Naive B cell (primary cell): ENCODE data around the gene ADPGK. TPM values are rescaled to one million over a fixed set of nuclear protein-coding genes. Genes with fewer than 3 reads are reported as not detected.
"Not testable (repeated sequence)": the region's sequence is repeated elsewhere in the genome, so short reads cannot be mapped to it uniquely, and the experiment has no call there.

Experiments
- ATAC-seq, 2 donors: fragments of 150-1000 bp; cut with Tn5 transposase; 2 replicates each; pipeline ENCODE4 v1.10.0; 2021; ENCODE audit warnings: low read depth in 2 of 2, mild to moderate bottlenecking in 2 of 2, moderate library complexity in 2 of 2
- DNase-seq: peaks from one replicate; pipeline ENCODE4 v3.0.0; 2022
- H3K27ac Mint-ChIP-seq, 6 donors: one replicate each; pipeline ENCODE4 v1.8.0; 2020 to 2022; ENCODE audit warnings: mild to moderate bottlenecking in 6 of 6, mixed read lengths in 6 of 6, moderate library complexity in 5 of 6, inconsistent platforms in 2 of 6
- H3K27me3 Mint-ChIP-seq, 3 donors: one replicate each; pipeline ENCODE4 v1.8.0; 2021 to 2022; ENCODE audit warnings: mixed read lengths in 3 of 3, mild to moderate bottlenecking in 1 of 3
- H3K36me3 Mint-ChIP-seq, 2 donors: one replicate each; pipeline ENCODE4 v1.8.0; 2020 to 2022; ENCODE audit warnings: mixed read lengths in 2 of 2, inconsistent platforms in 1 of 2, mild to moderate bottlenecking in 1 of 2
- H3K4me1 Mint-ChIP-seq, 3 donors: one replicate each; pipeline ENCODE4 v1.8.0; 2020 to 2022; ENCODE audit warnings: mixed read lengths in 3 of 3, inconsistent platforms in 1 of 3, mild to moderate bottlenecking in 1 of 3, moderate library complexity in 1 of 3
- H3K4me3 Mint-ChIP-seq, 8 donors: one replicate each; pipeline ENCODE4 v1.8.0; 2020 to 2022; ENCODE audit warnings: mild to moderate bottlenecking in 8 of 8, mixed read lengths in 8 of 8, moderate library complexity in 8 of 8, inconsistent platforms in 2 of 8
- H3K9me3 Mint-ChIP-seq, 7 donors: one replicate each; pipeline ENCODE4 v1.8.0; 2020 to 2022; ENCODE audit warnings: mixed read lengths in 7 of 7, mild to moderate bottlenecking in 5 of 7, inconsistent platforms in 2 of 7, moderate library complexity in 1 of 7
- polyA plus RNA-seq, 6 donors: library from polyadenylated mRNA; unstranded; fragments of 300-500 nt; fragmentation: Illumina TruSeq; gene quantifications; one replicate each; pipeline ENCODE4 v1.2.3, GENCODE V29; 2021; ENCODE audit warnings: low read depth in 6 of 6

The ADPGK gene
- polyA plus RNA-seq, 6 donors from 2014 or later: 126 to 160 (median 139) TPM

DNA sequence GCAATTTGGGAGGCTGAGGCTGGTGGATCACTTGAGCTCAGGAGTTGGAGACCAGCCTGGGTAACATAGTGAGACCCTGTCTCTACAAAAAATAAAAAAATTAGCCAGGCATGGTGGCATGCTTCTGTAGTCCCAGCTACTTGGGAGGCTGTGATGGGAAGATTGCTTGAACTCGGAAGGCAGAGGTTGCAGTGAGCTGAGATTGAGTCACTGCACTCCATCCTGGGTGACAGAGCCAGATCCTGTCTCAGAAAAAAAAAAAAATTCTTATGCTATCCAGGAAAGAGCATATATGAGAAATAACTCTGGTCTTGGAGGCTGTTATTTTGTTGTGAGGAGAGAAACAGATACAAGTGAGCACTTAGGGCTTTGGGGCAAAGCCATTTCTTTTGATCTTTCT is 55.3 kb downstream of the ADPGK start:
- not testable (repeated sequence) for H3K9me3 Mint-ChIP-seq, DNase-seq, H3K27me3 Mint-ChIP-seq, H3K4me3 Mint-ChIP-seq, H3K27ac Mint-ChIP-seq, H3K4me1 Mint-ChIP-seq, ATAC-seq
- peaks cover 0 to 10% of the 10 kb centered on the region in 2 donors for H3K36me3 Mint-ChIP-seq

GRCh38 chr15:72727154-72727553 is 56.4 kb downstream of the ADPGK start:
- Mint-ChIP-seq H3K9me3 (no peaks in the 10 kb centered on the region), H3K4me1 (peaks cover 0 to 3% (median 1%) of the 10 kb centered on the region in 3 donors), H3K27me3 (no peaks in the 10 kb centered on the region), H3K27ac (no peak overlapping the region), H3K4me3 (no peak overlapping the region), H3K36me3 (peaks cover 0 to 4% of the 10 kb centered on the region in 2 donors)
- ATAC-seq: no peak
- no peak for DNase-seq

GRCh38 chr15:72725851-72726250 is 57.7 kb downstream of the ADPGK start:
- H3K27me3 Mint-ChIP-seq, H3K4me1 Mint-ChIP-seq, H3K4me3 Mint-ChIP-seq, DNase-seq, ATAC-seq, H3K36me3 Mint-ChIP-seq, H3K9me3 Mint-ChIP-seq: not testable (repeated sequence)
- H3K27ac Mint-ChIP-seq: peak overlapping the region in 1 of 6 donors; percentile 75

- Mint-ChIP-seq H3K4me3 (no peak overlapping the region), H3K4me1 (peaks cover 0 to 3% (median 1%) of the 10 kb centered on the region in 3 donors), H3K27ac (no peak overlapping the region), H3K27me3 (no peaks in the 10 kb centered on the region), H3K36me3 (peaks cover 0 to 4% of the 10 kb centered on the region in 2 donors), H3K9me3 (no peaks in the 10 kb centered on the region)
- no peak for DNase-seq
- ATAC-seq: no peak
These were observed 58.1 kb downstream of the ADPGK start for GRCh38 chr15:72725446-72725845.

DNA sequence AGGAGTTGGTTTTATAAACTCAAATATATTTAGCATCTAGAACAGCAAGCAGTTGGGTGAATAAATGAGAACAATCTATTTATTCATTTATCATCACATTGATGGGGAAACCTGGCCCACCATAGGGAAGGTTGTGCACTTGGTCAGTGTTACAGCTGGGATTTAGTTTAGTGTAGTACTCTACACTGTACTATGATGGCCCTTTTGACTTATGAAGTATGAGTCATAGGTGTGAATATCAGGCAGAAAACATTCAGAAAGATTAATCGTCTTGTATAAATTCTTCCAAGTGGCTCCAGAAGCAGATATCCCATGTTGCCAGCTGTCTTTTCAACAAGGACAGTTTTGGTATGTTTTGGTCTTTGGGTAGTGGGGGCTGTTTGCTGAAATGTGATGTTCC is 59.5 kb downstream of the ADPGK start:
- H3K36me3 Mint-ChIP-seq: peaks cover 0 to 4% of the 10 kb centered on the region in 2 donors
- no peaks in the 10 kb centered on the region for H3K9me3 Mint-ChIP-seq
- DNase-seq (no peak), ATAC-seq (no peak)
- H3K27ac Mint-ChIP-seq: no peak overlapping the region
- no peak overlapping the region for H3K4me3 Mint-ChIP-seq
- no peaks in the 10 kb centered on the region for H3K27me3 Mint-ChIP-seq
- H3K4me1 Mint-ChIP-seq: peaks cover 0 to 3% (median 1%) of the 10 kb centered on the region in 3 donors

DNA sequence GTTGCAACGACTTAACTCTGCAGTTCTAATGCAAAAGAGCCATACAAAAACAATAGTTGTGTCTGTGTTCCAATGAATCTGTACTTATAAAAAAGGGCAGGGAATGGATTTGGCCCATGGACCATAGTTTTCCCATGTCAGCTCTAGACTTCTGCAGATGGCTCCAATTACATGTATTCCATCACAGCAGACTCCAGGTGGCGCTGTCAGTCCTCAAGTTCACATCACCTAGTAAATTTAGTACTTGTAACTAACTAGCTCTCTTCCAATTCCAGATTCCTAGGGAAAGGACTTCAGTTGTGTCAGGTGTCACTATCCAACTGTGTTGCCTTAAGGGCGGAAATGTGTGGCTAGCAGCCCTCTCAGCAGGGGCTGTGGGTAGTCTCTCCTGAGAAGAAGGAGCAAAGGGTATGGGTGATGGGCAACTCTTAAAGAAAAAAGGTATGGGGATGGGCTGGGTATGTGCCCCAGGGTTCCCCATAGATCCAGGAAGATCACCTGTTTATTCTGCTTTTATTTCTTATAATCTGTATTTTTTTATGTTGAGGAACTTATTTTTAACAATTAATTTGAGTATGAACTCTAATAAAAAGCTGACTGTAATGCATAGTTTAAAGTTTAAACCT is 61.4 kb downstream of the ADPGK start:
- Mint-ChIP-seq H3K4me1 (peaks cover 0 to 3% (median 0%) of the 10 kb centered on the region in 3 donors), H3K36me3 (peaks cover 16 to 17% of the 10 kb centered on the region in 2 donors), H3K4me3 (no peak overlapping the region), H3K9me3 (no peaks in the 10 kb centered on the region), H3K27me3 (no peaks in the 10 kb centered on the region), H3K27ac (no peak overlapping the region)
- DNase-seq: peak; percentile 30
- no peak for ATAC-seq

GRCh38 chr15:72708551-72709303 is 74.8 kb downstream of the ADPGK start:
- H3K4me1 Mint-ChIP-seq, H3K9me3 Mint-ChIP-seq, H3K27me3 Mint-ChIP-seq, DNase-seq, H3K4me3 Mint-ChIP-seq, ATAC-seq: not testable (repeated sequence)
- Mint-ChIP-seq H3K36me3 (peaks cover 0 to 12% of the 10 kb centered on the region in 2 donors), H3K27ac (peak overlapping the region in 1 of 6 donors; percentile 27)

GRCh38 chr15:72706266-72706665 is 77.3 kb downstream of the ADPGK start:
- DNase-seq (no peak), ATAC-seq (no peak)
- H3K4me1 Mint-ChIP-seq: peaks cover 0 to 6% (median 5%) of the 10 kb centered on the region in 3 donors
- H3K4me3 Mint-ChIP-seq: no peak overlapping the region
- peaks cover 0 to 12% of the 10 kb centered on the region in 2 donors for H3K36me3 Mint-ChIP-seq
- no peaks in the 10 kb centered on the region for H3K9me3 Mint-ChIP-seq
- H3K27ac Mint-ChIP-seq: peak overlapping the region in 1 of 6 donors; percentile 47
- H3K27me3 Mint-ChIP-seq: no peaks in the 10 kb centered on the region

Other genes with a start within 250 kb of the ADPGK start
- gene GOLGA6B, start 129.1 kb downstream of the ADPGK start, polyA plus RNA-seq: not detected
- gene HIGD2B, start 97.6 kb downstream of the ADPGK start, polyA plus RNA-seq: under 1 TPM in 1 of 6 donors, not detected in 5; 0.27 TPM
- gene BBS4, start 97.6 kb downstream of the ADPGK start, polyA plus RNA-seq: 10 to 100 TPM; 11.4 to 14.9 (median 13.2) TPM